Measurements from ENCODE around the gene ZNF700. TPM values are rescaled to one million over a fixed set of nuclear protein-coding genes. Genes with fewer than 3 reads are reported as not detected.
A peak's percentile ranks its signal among the peaks of the same experiment; 100 is the strongest.
"Not testable (repeated sequence)": the region's sequence is repeated elsewhere in the genome, so short reads cannot be mapped to it uniquely, and the experiment has no call there.

The ZNF700 gene
- total RNA-seq, 2 donors from 2014 or later = 11.6 to 19.2 TPM

DNA sequence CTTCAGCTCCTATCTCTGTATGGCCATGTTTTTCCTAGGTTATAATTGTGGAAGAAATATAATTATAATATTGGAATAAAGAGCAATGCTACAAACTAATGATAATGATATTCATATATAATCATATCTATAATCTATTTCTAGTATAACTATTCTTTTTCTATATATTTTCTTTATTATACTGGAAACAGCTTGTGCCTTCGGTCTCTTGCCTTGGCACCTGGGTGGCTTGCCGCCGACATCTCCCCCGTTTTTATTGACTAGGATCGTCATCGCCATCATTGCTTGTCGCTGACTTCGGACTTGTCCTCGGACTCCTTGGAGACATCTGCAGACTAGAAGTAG, 64.2 kb downstream of the ZNF700 start:
- peaks cover 25% of the 10 kb centered on the region for H3K9me3 Mint-ChIP-seq
- H3K27ac Mint-ChIP-seq = no peak overlapping the region
- peak overlapping the region; percentile 95 for H3K4me3 Mint-ChIP-seq
- TF ChIP-seq, protein P1, sequence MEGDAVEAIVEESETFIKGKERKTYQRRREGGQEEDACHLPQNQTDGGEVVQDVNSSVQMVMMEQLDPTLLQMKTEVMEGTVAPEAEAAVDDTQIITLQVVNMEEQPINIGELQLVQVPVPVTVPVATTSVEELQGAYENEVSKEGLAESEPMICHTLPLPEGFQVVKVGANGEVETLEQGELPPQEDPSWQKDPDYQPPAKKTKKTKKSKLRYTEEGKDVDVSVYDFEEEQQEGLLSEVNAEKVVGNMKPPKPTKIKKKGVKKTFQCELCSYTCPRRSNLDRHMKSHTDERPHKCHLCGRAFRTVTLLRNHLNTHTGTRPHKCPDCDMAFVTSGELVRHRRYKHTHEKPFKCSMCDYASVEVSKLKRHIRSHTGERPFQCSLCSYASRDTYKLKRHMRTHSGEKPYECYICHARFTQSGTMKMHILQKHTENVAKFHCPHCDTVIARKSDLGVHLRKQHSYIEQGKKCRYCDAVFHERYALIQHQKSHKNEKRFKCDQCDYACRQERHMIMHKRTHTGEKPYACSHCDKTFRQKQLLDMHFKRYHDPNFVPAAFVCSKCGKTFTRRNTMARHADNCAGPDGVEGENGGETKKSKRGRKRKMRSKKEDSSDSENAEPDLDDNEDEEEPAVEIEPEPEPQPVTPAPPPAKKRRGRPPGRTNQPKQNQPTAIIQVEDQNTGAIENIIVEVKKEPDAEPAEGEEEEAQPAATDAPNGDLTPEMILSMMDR (conservative IDR thresholded peaks at IDR 0.05) = no peak
- WGBS, 2 experiments (ENCODE audit: insufficient coverage in 1 of 2, insufficient read length in 1 of 2) = 80 to 87% methylated on average over 9 of the region's 9 CpGs
- Histone ChIP-seq H3K4me3 (ENCODE audit: low read length) (peak overlapping the region; percentile 88), H3K9ac (ENCODE audit: extremely low read depth, low read length, poor library complexity, severe bottlenecking) (no peak overlapping the region), H3K36me3 (ENCODE audit: control insufficient read depth, insufficient read depth, low read length) (peaks cover 9% of the 10 kb centered on the region), H3K4me1 (ENCODE audit: control insufficient read depth, insufficient read depth, low read length) (no peaks in the 10 kb centered on the region), H3K27ac (ENCODE audit: low read depth, low read length) (no peak overlapping the region), H3K9me3 (ENCODE audit: control insufficient read depth, low read length) (peaks cover 6% of the 10 kb centered on the region), H3K27me3 (ENCODE audit: control insufficient read depth, insufficient read depth, low read length, poor library complexity, severe bottlenecking) (no peaks in the 10 kb centered on the region)
- H3K4me1 Mint-ChIP-seq = peaks cover 6% of the 10 kb centered on the region
- peaks cover 2% of the 10 kb centered on the region for H3K27me3 Mint-ChIP-seq (ENCODE audit: insufficient read depth)
- H3K36me3 Mint-ChIP-seq (ENCODE audit: low read depth) = peaks cover 21% of the 10 kb centered on the region
- DNase-seq = no peak

DNA sequence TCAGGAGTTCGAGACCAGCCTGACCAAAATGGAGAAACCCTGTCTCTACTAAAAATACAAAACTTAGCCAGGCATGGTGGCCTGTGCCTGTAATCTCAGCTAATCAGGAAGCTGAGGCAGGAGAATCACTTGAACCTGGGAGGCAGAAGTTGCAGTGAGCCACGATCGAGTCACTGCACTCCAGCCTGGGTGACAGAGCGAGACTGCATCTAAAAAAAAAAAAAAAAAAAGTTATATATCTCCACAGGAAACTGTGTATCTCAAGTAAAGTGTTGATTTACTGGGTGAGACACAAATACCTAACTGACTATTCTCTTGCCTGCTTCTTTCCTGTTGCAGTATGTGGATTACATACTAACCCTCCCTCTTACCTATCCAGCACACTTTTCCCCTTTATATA, 67.0 kb downstream of the ZNF700 start:
- WGBS, 2 experiments (ENCODE audit: insufficient coverage in 1 of 2, insufficient read length in 1 of 2) = 88 to 100% methylated on average over 1 to 3 of the region's 4 CpGs
- H3K27ac ChIP-seq (ENCODE audit: low read depth, low read length); H3K27me3 ChIP-seq (ENCODE audit: control insufficient read depth, insufficient read depth, low read length, poor library complexity, severe bottlenecking); H3K4me3 ChIP-seq (ENCODE audit: low read length); H3K9ac ChIP-seq (ENCODE audit: extremely low read depth, low read length, poor library complexity, severe bottlenecking); H3K4me1 ChIP-seq (ENCODE audit: control insufficient read depth, insufficient read depth, low read length); H3K4me1 Mint-ChIP-seq; DNase-seq; H3K4me3 Mint-ChIP-seq; H3K27ac Mint-ChIP-seq; H3K27me3 Mint-ChIP-seq (ENCODE audit: insufficient read depth): not testable (repeated sequence)
- Histone ChIP-seq H3K9me3 (ENCODE audit: control insufficient read depth, low read length) (peaks cover 11% of the 10 kb centered on the region), H3K36me3 (ENCODE audit: control insufficient read depth, insufficient read depth, low read length) (peaks cover 18% of the 10 kb centered on the region)
- peaks cover 34% of the 10 kb centered on the region for H3K36me3 Mint-ChIP-seq (ENCODE audit: low read depth)
- H3K9me3 Mint-ChIP-seq = peaks cover 18% of the 10 kb centered on the region

DNA sequence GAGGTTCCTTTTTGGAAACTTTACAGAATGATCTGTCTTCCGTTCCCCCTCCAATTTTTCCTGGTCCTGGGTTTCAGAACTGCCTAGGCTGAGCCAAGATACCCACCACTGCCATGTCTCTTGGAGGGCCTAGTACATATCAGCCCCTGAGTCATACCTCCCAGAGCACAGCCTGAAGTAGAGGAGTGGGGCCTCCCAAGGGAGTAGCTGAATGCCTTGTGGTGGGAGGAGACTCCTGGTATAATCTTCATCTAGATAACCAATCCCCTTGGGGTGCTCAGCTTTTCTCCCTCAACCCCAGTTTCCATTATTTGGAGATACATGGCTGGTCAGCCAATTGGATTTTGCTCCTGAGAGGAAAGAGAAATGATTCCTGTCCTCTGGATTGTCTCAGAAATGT, 70.3 kb downstream of the ZNF700 start:
- H3K36me3 ChIP-seq (ENCODE audit: control insufficient read depth, insufficient read depth, low read length) = peaks cover 27% of the 10 kb centered on the region
- H3K4me3 Mint-ChIP-seq = no peak overlapping the region
- no peaks in the 10 kb centered on the region for H3K27me3 ChIP-seq (ENCODE audit: control insufficient read depth, insufficient read depth, low read length, poor library complexity, severe bottlenecking)
- TF ChIP-seq, protein P1 (conservative IDR thresholded peaks at IDR 0.05) = no peak
- no peaks in the 10 kb centered on the region for H3K4me1 ChIP-seq (ENCODE audit: control insufficient read depth, insufficient read depth, low read length)
- no peaks in the 10 kb centered on the region for H3K27me3 Mint-ChIP-seq (ENCODE audit: insufficient read depth)
- peaks cover 30% of the 10 kb centered on the region for H3K9me3 Mint-ChIP-seq
- H3K4me1 Mint-ChIP-seq = no peaks in the 10 kb centered on the region
- no peak overlapping the region for H3K4me3 ChIP-seq (ENCODE audit: low read length)
- no peak overlapping the region for H3K27ac Mint-ChIP-seq
- DNase-seq = no peak
- WGBS, 2 experiments (ENCODE audit: insufficient coverage in 1 of 2, insufficient read length in 1 of 2) = 88 to 93% methylated on average over 1 of the region's 1 CpG
- no peak overlapping the region for H3K27ac ChIP-seq (ENCODE audit: low read depth, low read length)
- peaks cover 17% of the 10 kb centered on the region for H3K9me3 ChIP-seq (ENCODE audit: control insufficient read depth, low read length)
- no peak overlapping the region for H3K9ac ChIP-seq (ENCODE audit: extremely low read depth, low read length, poor library complexity, severe bottlenecking)
- H3K36me3 Mint-ChIP-seq (ENCODE audit: low read depth) = peaks cover 47% of the 10 kb centered on the region

Other genes with a start within 250 kb of the ZNF700 start
- 10 to 100 TPM in 1 of 2 donors, 1 to 10 TPM in 1; 9.5 to 10.6 TPM for gene ZNF823, start 186.2 kb upstream of the ZNF700 start, total RNA-seq
- 1 to 10 TPM; 2.2 to 4.4 TPM for gene ZNF441, start 158.1 kb upstream of the ZNF700 start, total RNA-seq
- 1 to 10 TPM in 1 of 2 donors, under 1 TPM in 1; 0.90 to 2.1 TPM for gene ZNF491, start 126.6 kb upstream of the ZNF700 start, total RNA-seq
- 10 to 100 TPM; 11.2 to 14.0 TPM for gene ZNF440, start 110.8 kb upstream of the ZNF700 start, total RNA-seq
- 1 to 10 TPM in 1 of 2 donors, under 1 TPM in 1; 0.38 to 1.4 TPM for gene ZNF439, start 76.4 kb upstream of the ZNF700 start, total RNA-seq
- gene ZNF69, start 37.3 kb upstream of the ZNF700 start, total RNA-seq = 10 to 100 TPM; 24.6 to 28.8 TPM
- 1 to 10 TPM; 4.4 to 5.0 TPM for gene ZNF763, start 39.9 kb downstream of the ZNF700 start, total RNA-seq
- gene ZNF433, start 110.6 kb downstream of the ZNF700 start, total RNA-seq = 1 to 10 TPM; 3.9 to 7.9 TPM
- 1 to 10 TPM; 1.6 to 3.7 TPM for gene ZNF878, start 127.9 kb downstream of the ZNF700 start, total RNA-seq
- 10 to 100 TPM; 10.3 to 17.9 TPM for gene ZNF844, start 139.6 kb downstream of the ZNF700 start, total RNA-seq
- gene ZNF20, start 215.2 kb downstream of the ZNF700 start, total RNA-seq = 10 to 100 TPM; 10.2 to 10.6 TPM
- 10 to 100 TPM; 30.2 to 40.0 TPM for gene ZNF625, start 231.6 kb downstream of the ZNF700 start, total RNA-seq
- gene ZNF136, start 238.0 kb downstream of the ZNF700 start, total RNA-seq = 10 to 100 TPM in 1 of 2 donors, 1 to 10 TPM in 1; 9.2 to 16.2 TPM

All from endodermal cell (in vitro differentiated cells).